Activated CD8-positive, alpha-beta T cell treated with anti-CD3 and anti-CD28 coated beads for 36 hours (primary cell): Measurements from ENCODE around the gene LMLN. TPM values are rescaled to one million over a fixed set of nuclear protein-coding genes. Genes with fewer than 3 reads are reported as not detected.

Experiments used
- ATAC-seq: fragments of 200-7000 bp; cut with Tn5 transposase; one replicate; pipeline ENCODE4 v1.10.0; 2021; ENCODE audit warnings: mild to moderate bottlenecking, moderate library complexity
- CTCF ChIA-PET: fragments of 350-600 bp; sonication (Branson Sonifier 250); formaldehyde crosslinking; loops from one replicate; lab custom pipeline; 2021; ENCODE audit warnings: antibody characterized with exemption; lab: Charles Lee
- POLR2A ChIA-PET: fragments of 350-600 bp; sonication (Branson Sonifier 250); formaldehyde crosslinking; loops from one replicate; lab custom pipeline; 2021; ENCODE audit warnings: antibody characterized with exemption; lab: Charles Lee
- DNase-seq: peaks from one replicate; pipeline ENCODE4 v3.0.0-alpha.2; 2020
- H3K27ac Mint-ChIP-seq: one replicate; pipeline ENCODE4 v1.8.0; 2021; ENCODE audit warnings: mild to moderate bottlenecking, mixed read lengths
- H3K27me3 Mint-ChIP-seq: one replicate; pipeline ENCODE4 v1.8.0; 2021; ENCODE audit warnings: mixed read lengths
- H3K36me3 Mint-ChIP-seq: one replicate; pipeline ENCODE4 v1.8.0; 2021; ENCODE audit warnings: low read depth, mixed read lengths
- H3K4me1 Mint-ChIP-seq: one replicate; pipeline ENCODE4 v1.8.0; 2021; ENCODE audit warnings: low read depth, mixed read lengths
- H3K4me3 Mint-ChIP-seq: one replicate; pipeline ENCODE4 v1.8.0; 2021; ENCODE audit warnings: mild to moderate bottlenecking, moderate library complexity, mixed read lengths
- H3K9me3 Mint-ChIP-seq: one replicate; pipeline ENCODE4 v1.8.0; 2021; ENCODE audit warnings: mixed read lengths
- intact Hi-C: fragments of 100-400 bp; cut with micrococcal nuclease; formaldehyde crosslinking; loops from one replicate; pipeline ENCODE4 v1.10.0; 2022
- total RNA-seq, 2 experiments: library from RNA; stranded (reverse); gene quantifications; one replicate each; pipeline ENCODE4 v1.2.3, GENCODE V29; 2021
- TF ChIP-seq, protein P1 (sequence below): fragments of 200-600 bp; IDR thresholded peaks from one replicate; pipeline ENCODE4 v1.8.0; 2022; ENCODE audit warnings: antibody characterized with exemption, mild to moderate bottlenecking

The LMLN gene
- total RNA-seq, 2 experiments from 2014 or later: 6.3 to 10.4 TPM

- H3K4me1 Mint-ChIP-seq: peaks cover 7% of the 10 kb centered on the region
Measured at GRCh38 chr3:197975311-197975710, 15.3 kb downstream of the LMLN start.

DNA sequence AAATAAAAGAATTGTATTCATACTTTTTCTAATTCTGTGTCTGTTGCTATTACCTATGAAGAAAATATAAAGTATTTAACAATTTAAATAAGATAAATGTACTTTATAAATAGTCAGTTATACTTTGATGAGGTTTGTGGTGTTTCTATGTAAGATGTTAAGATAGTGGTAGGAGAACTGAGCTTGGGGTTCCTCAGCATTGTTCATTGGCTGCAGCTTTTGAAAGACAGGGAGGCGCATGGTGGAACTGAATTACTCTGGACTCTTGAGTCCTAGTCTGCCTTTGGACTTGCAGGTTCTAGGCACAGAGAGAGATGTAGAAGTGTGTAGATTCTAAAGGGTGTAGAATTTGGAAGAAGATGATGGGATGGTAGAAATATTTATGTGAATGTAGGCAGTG is 23.1 kb downstream of the LMLN start:
- intact Hi-C loops: no loop called here
- H3K27ac Mint-ChIP-seq: no peak overlapping the region

More at GRCh38 chr3:197975311-197975710, 15.3 kb downstream of the LMLN start:
- Mint-ChIP-seq H3K36me3 (peaks cover 10% of the 10 kb centered on the region), H3K27ac (no peak overlapping the region), H3K4me3 (no peak overlapping the region), H3K9me3 (peaks cover 4% of the 10 kb centered on the region), H3K27me3 (no peaks in the 10 kb centered on the region)
- CTCF ChIA-PET: no interaction called here
- intact Hi-C loops: no loop called here
- POLR2A ChIA-PET: no interaction called here
- ATAC-seq (no peak), DNase-seq (no peak)
- TF ChIP-seq, protein P1, sequence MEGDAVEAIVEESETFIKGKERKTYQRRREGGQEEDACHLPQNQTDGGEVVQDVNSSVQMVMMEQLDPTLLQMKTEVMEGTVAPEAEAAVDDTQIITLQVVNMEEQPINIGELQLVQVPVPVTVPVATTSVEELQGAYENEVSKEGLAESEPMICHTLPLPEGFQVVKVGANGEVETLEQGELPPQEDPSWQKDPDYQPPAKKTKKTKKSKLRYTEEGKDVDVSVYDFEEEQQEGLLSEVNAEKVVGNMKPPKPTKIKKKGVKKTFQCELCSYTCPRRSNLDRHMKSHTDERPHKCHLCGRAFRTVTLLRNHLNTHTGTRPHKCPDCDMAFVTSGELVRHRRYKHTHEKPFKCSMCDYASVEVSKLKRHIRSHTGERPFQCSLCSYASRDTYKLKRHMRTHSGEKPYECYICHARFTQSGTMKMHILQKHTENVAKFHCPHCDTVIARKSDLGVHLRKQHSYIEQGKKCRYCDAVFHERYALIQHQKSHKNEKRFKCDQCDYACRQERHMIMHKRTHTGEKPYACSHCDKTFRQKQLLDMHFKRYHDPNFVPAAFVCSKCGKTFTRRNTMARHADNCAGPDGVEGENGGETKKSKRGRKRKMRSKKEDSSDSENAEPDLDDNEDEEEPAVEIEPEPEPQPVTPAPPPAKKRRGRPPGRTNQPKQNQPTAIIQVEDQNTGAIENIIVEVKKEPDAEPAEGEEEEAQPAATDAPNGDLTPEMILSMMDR: no peak

DNA sequence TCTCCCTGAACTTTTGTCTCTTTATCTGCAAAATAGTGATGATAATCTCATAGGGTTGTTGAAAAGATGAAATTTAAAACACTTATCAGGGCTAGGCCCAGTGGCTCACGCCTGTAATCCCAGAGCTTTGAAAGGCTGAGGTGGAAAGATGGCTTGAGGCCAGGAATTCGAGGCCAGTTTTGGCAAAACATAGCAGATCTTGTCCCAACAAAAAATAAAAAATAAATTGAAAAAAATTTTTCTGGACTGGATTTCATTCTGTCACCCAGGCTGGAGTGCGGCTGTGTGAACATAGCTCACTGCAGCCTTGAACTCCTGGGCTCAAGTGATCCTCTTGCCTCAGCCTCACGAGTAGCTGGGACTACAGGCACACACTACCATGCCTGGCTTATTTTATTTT is 29.6 kb downstream of the LMLN start:
- CTCF ChIA-PET: no interaction called here

More for the DNA sequence above, 23.1 kb downstream of the LMLN start:
- DNase-seq (no peak), ATAC-seq (no peak)
- ChIA-PET POLR2A (no interaction called here), CTCF (no interaction called here)
- TF ChIP-seq, protein P1: no peak
- Mint-ChIP-seq H3K36me3 (peaks cover 13% of the 10 kb centered on the region), H3K4me3 (no peak overlapping the region), H3K27me3 (no peaks in the 10 kb centered on the region), H3K9me3 (no peaks in the 10 kb centered on the region), H3K4me1 (peaks cover 10% of the 10 kb centered on the region)

DNA sequence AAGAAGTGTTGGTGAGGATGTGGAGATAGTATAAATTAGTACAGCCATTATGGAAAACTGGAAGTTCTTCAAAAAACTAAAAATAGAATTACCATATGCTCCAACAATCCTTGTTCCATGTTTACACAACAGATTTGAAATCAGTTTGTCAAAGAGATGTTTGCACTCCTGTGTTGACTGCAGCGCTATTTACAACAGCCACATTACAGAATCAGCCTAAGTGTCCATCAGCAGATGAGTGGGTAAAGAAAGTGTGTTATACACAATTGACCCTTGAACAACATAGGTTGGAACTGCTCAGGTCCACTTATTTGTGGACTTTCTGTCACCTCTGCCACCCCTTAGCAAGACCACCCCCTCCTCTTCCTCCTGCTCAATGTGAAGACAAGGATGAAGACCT is 34.7 kb downstream of the LMLN start:
- Mint-ChIP-seq H3K27ac (no peak overlapping the region), H3K9me3 (no peaks in the 10 kb centered on the region), H3K27me3 (no peaks in the 10 kb centered on the region), H3K4me1 (no peaks in the 10 kb centered on the region), H3K4me3 (no peak overlapping the region), H3K36me3 (peaks cover 16% of the 10 kb centered on the region)
- TF ChIP-seq, protein P1: no peak
- POLR2A ChIA-PET: interaction anchor here (1.6 kb wide), 1 partner anchor 71 kb away, joined by 3 read pairs; no protein-coding TSS in a partner anchor
- CTCF ChIA-PET: interaction anchor here (1.0 kb wide), 1 partner anchor 89 kb away, joined by 4 read pairs; no protein-coding TSS in a partner anchor
- ATAC-seq (no peak), DNase-seq (no peak)
- intact Hi-C loops: no loop called here

More for the DNA sequence above, 29.6 kb downstream of the LMLN start:
- DNase-seq (no peak), ATAC-seq (no peak)
- Mint-ChIP-seq H3K4me1 (no peaks in the 10 kb centered on the region), H3K9me3 (no peaks in the 10 kb centered on the region), H3K27me3 (no peaks in the 10 kb centered on the region), H3K36me3 (peaks cover 19% of the 10 kb centered on the region), H3K27ac (no peak overlapping the region), H3K4me3 (no peak overlapping the region)
- POLR2A ChIA-PET: no interaction called here
- intact Hi-C loops: no loop called here
- TF ChIP-seq, protein P1: no peak

DNA sequence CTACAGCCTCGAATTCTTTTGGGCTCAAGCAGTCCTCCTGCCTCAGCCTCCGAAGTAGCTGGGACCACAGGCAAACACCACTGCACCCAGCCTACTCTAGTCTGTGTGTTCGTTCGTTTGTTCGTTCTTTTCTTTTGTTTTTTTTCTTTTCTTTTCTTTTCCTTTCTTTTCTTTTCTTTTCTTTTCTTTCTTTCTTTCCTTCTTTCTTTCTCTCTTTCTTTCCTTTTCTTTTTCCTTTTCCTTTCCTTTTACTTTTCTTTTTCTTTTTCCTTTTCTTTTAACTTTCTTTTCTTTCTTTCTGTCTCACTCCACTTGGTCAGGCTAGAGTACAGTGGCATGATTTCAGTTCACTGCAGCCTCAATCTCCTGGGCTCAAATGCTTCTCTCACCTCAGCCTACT is 36.8 kb downstream of the LMLN start:
- ChIA-PET POLR2A (no interaction called here), CTCF (interaction anchor here (0.7 to 1.1 kb wide), 3 partner anchors 9 to 74 kb away, joined by 3 to 4 read pairs (median 3); no protein-coding TSS in a partner anchor)
- Mint-ChIP-seq H3K27ac (no peak overlapping the region), H3K9me3 (no peaks in the 10 kb centered on the region), H3K36me3 (peaks cover 11% of the 10 kb centered on the region), H3K4me1 (no peaks in the 10 kb centered on the region), H3K27me3 (no peaks in the 10 kb centered on the region), H3K4me3 (no peak overlapping the region)
- TF ChIP-seq, protein P1: no peak
- DNase-seq (no peak), ATAC-seq (no peak)
- intact Hi-C loops: no loop called here
